Upper lobe of left lung (tissue), 6 donors: ENCODE measurements around the gene MAZ. TPM values are rescaled to one million over a fixed set of nuclear protein-coding genes. Genes with fewer than 3 reads are reported as not detected.

Source experiments
- ATAC-seq, 2 donors: fragments of 200-7000 bp; cut with Tn5 transposase; one replicate each; pipeline ENCODE4 v1.9.1; 2022; ENCODE audit warnings: mild to moderate bottlenecking in 2 of 2, moderate library complexity in 2 of 2; ENCODE audit not compliant: low FRiP score in 2 of 2
- DNase-seq, 2 donors: peaks; one replicate each; pipeline ENCODE4 v3.0.0-alpha.2; 2019 to 2020
- H3K27ac ChIP-seq, 4 donors: fragments of 200-600 bp; sonication (generic); one replicate each; pipeline ENCODE4 v1.5.1; 2016 to 2019
- H3K27me3 ChIP-seq, 4 donors: fragments of 200-600 bp; sonication (generic); one replicate each; pipeline ENCODE4 v1.5.1; 2017 to 2019
- H3K36me3 ChIP-seq, 4 donors: fragments of 200-600 bp; sonication (generic); one replicate each; pipeline ENCODE4 v1.5.1; 2016 to 2019
- H3K4me1 ChIP-seq, 4 donors: fragments of 200-600 bp; sonication (generic); one replicate each; pipeline ENCODE4 v1.5.1; 2018 to 2019
- H3K4me3 ChIP-seq, 4 donors: fragments of 200-600 bp; sonication (generic); one replicate each; pipeline ENCODE4 v1.5.1; 2017 to 2019; ENCODE audit warnings: mild to moderate bottlenecking in 2 of 4, moderate library complexity in 1 of 4
- H3K9me3 ChIP-seq, 4 donors: fragments of 200-600 bp; sonication (generic); one replicate each; pipeline ENCODE4 v1.5.1; 2018 to 2019
- EP300 ChIP-seq, 4 donors: sonication (generic); formaldehyde crosslinking; IDR thresholded peaks; one replicate each; pipeline ENCODE4 v1.5.1; 2017; ENCODE audit warnings: antibody characterized with exemption in 4 of 4, control low read depth in 2 of 4
- POLR2A ChIP-seq, 4 donors: fragments of 450-650 bp; IDR thresholded peaks; one replicate each; pipeline ENCODE4 v1.5.1; 2016 to 2017; ENCODE audit warnings: antibody characterized with exemption in 4 of 4, mild to moderate bottlenecking in 2 of 4
- POLR2AphosphoS5 ChIP-seq, 2 donors: sonication (generic); formaldehyde crosslinking; IDR thresholded peaks; one replicate each; pipeline ENCODE4 v1.5.1; 2017; ENCODE audit warnings: antibody characterized with exemption in 2 of 2
- WGBS, 2 donors: methylation state at CpG; one replicate each; pipeline ENCODE4 v1.1.5; 2017 to 2018; 5-methylcytosine and 5-hydroxymethylcytosine counted together
- total RNA-seq, 6 donors: library from RNA; depleted of rRNA in 4 of 6; stranded (reverse); fragments of >200 nt in 4 of 6; gene quantifications; one replicate each; pipeline versions ENCODE4 v1.1.0 to v1.2.1, GENCODE V29; 2016 to 2021
- TF ChIP-seq, protein P1 (sequence below), 6 experiments: fragments of 450-650 bp in 4 of 6; fragments of 200-600 bp in 2 of 6; sonication (generic) in 2 of 6; IDR thresholded peaks; one replicate each; pipeline ENCODE4 v1.5.1; 2016 to 2019; ENCODE audit warnings: antibody characterized with exemption in 6 of 6
- donor health status: DM: no; HTN: no; CAD: no; lungs with moderate emphysema.
- donor health status: DM: no; HTN: yes; CAD: no; lungs with severe emphysema.

MAZ gene
- total RNA-seq, 6 donors from 2014 or later: 83.7 to 232 (median 165) TPM

GRCh38 chr16:29811170-29811895 is 5.0 kb downstream of the MAZ start:
- Histone ChIP-seq H3K4me1 (peaks cover 54 to 78% (median 66%) of the 10 kb centered on the region in 4 donors), H3K27me3 (peaks cover 0 to 5% (median 0%) of the 10 kb centered on the region in 4 donors), H3K4me3 (peak overlapping the region; percentile 31 to 61 (median 54)), H3K27ac (peak overlapping the region; percentile 79 to 94 (median 88)), H3K36me3 (peaks cover 2 to 21% (median 17%) of the 10 kb centered on the region in 4 donors), H3K9me3 (no peaks in the 10 kb centered on the region)
- DNase-seq: peak; percentile 92 to 99
- ATAC-seq: peak; percentile 76 to 89
- TF ChIP-seq, protein P1, sequence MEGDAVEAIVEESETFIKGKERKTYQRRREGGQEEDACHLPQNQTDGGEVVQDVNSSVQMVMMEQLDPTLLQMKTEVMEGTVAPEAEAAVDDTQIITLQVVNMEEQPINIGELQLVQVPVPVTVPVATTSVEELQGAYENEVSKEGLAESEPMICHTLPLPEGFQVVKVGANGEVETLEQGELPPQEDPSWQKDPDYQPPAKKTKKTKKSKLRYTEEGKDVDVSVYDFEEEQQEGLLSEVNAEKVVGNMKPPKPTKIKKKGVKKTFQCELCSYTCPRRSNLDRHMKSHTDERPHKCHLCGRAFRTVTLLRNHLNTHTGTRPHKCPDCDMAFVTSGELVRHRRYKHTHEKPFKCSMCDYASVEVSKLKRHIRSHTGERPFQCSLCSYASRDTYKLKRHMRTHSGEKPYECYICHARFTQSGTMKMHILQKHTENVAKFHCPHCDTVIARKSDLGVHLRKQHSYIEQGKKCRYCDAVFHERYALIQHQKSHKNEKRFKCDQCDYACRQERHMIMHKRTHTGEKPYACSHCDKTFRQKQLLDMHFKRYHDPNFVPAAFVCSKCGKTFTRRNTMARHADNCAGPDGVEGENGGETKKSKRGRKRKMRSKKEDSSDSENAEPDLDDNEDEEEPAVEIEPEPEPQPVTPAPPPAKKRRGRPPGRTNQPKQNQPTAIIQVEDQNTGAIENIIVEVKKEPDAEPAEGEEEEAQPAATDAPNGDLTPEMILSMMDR (IDR thresholded peaks at IDR 0.05): no peak
- no peak for TF ChIP-seq EP300 (IDR thresholded peaks at IDR 0.05)
- peak in 2 of 4 donors; percentile 51 to 65 for TF ChIP-seq POLR2A (IDR thresholded peaks at IDR 0.05)
- TF ChIP-seq POLR2AphosphoS5 (IDR thresholded peaks at IDR 0.05): peak; percentile 59 to 67
- 0 to 1% methylated on average over 14 to 27 of the region's 31 CpGs for WGBS, 2 donors

DNA sequence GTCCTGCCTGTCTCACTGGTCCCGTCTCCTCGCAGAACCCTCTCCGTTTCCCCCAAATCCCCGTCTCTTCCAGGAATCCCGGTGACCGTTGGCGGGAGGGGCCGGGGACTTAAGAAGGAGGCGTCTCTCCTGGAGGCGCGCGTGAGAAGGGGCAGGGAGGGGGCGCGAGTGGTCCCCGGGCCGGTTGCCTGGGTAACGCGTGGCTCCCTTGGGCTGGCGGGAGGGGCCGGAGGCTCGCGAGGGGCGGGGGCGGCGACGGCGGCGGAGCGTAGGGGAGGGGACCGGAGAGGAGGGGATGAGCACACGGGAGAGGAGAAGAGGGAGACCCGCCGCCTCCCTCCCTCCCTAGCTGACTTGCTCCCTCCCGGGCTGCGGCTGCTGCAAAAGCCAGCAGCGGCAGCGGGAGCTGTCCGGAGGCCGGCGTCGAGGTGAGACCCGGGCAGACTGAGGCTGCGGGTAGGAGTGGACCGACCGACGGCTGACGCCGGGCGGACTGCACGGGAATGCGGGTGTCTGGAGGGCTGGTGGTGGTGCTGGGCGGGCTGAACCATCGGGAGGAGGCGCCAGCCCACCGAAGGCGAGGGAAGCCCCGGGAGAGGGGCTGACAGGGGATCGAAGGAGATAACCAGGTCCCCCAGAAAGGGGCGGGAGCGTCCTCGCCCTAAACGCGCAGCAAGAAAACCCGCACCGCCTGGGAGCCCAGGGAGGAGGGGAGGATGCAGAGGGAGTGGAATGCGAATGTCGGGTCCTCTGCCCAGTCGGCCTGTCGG is 5.8 kb downstream of the MAZ start, which contains the start of gene PRRT2:
Gene PRRT2 (plus strand): TSS at position 298 of the 770 bp plus-strand sequence. CDS start 862 bp downstream, outside the sequence.
- peak within 1 kb of the TSS; percentile 31 to 61 (median 54) for H3K4me3 ChIP-seq
- DNase-seq (peak; percentile 42 to 91), ATAC-seq (no peak)
- 7 to 14% methylated on average over 12 to 26 of the region's 69 CpGs for whole genome bisulfite sequencing, 2 donors
- H3K9me3 ChIP-seq: no peaks in the 10 kb centered on the region
- H3K4me1 ChIP-seq: peaks cover 55 to 82% (median 69%) of the 10 kb centered on the region in 4 donors
- peaks cover 0 to 5% (median 0%) of the 10 kb centered on the region in 4 donors for H3K27me3 ChIP-seq
- peaks cover 2 to 21% (median 17%) of the 10 kb centered on the region in 4 donors for H3K36me3 ChIP-seq
- TF ChIP-seq EP300 (IDR thresholded peaks at IDR 0.05): no peak
- no peak for TF ChIP-seq POLR2A (IDR thresholded peaks at IDR 0.05)
- TF ChIP-seq, protein P1 (IDR thresholded peaks at IDR 0.05): no peak
- no peak for TF ChIP-seq POLR2AphosphoS5 (IDR thresholded peaks at IDR 0.05)
- peak within 1 kb of the TSS; percentile 79 to 94 (median 88) for H3K27ac ChIP-seq

DNA sequence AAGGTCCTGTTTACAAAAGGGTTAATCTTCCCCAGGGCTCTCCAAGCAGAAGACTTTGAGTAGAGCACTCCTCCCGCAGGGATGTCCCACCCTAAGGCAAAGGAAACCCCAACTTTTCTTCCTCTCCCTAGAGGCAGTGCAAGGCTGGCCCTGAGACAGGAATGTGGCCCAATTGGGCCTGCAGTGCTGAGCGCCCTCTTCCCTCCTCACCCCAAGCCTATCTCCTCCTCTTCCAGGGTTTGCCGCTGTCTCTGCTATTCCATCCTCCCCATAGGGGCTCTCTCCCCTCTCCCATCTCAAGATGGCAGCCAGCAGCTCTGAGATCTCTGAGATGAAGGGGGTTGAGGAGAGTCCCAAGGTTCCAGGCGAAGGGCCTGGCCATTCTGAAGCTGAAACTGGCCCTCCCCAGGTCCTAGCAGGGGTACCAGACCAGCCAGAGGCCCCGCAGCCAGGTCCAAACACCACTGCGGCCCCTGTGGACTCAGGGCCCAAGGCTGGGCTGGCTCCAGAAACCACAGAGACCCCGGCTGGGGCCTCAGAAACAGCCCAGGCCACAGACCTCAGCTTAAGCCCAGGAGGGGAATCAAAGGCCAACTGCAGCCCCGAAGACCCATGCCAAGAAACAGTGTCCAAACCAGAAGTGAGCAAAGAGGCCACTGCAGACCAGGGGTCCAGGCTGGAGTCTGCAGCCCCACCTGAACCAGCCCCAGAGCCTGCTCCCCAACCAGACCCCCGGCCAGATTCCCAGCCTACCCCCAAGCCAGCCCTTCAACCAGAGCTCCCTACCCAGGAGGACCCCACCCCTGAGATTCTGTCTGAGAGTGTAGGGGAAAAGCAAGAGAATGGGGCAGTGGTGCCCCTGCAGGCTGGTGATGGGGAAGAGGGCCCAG is 6.7 kb downstream of the MAZ start:
- Histone ChIP-seq H3K27ac (peak overlapping the region in 3 of 4 donors; percentile 83 to 94 (median 94)), H3K9me3 (no peaks in the 10 kb centered on the region), H3K4me3 (peak overlapping the region in 3 of 4 donors; percentile 51 to 61 (median 57)), H3K36me3 (peaks cover 2 to 21% (median 17%) of the 10 kb centered on the region in 4 donors), H3K4me1 (peaks cover 62 to 82% (median 69%) of the 10 kb centered on the region in 4 donors), H3K27me3 (peaks cover 0 to 5% (median 0%) of the 10 kb centered on the region in 4 donors)
- 76 to 88% methylated on average over 5 to 9 of the region's 9 CpGs for WGBS, 2 donors
- ATAC-seq (no peak), DNase-seq (peak in 1 of 2 donors; percentile 26)
- TF ChIP-seq, protein P1 (IDR thresholded peaks at IDR 0.05): no peak
- no peak for TF ChIP-seq POLR2A (IDR thresholded peaks at IDR 0.05)
